H4 (cell line): ENCODE results near the gene TRIP10. TPM values are rescaled to one million over a fixed set of nuclear protein-coding genes. Genes with fewer than 3 reads are reported as not detected.

Experiments
- DNase-seq: peaks from one replicate; pipeline ENCODE4 v3.0.0-alpha.2; 2015; ENCODE audit warnings: low spot score
- total RNA-seq: library from RNA; depleted of rRNA; stranded (reverse); fragments of >200 nt; shearing (Covaris generic); gene quantifications from 2 replicates; pipeline ENCODE4 v1.2.3, GENCODE V29; 2014

The TRIP10 gene
- total RNA-seq, 1 experiment from 2014 or later: 29.5 TPM

- no peak for DNase-seq
Observed at GRCh38 chr19:6711078-6711361, 28.5 kb upstream of the TRIP10 start.

GRCh38 chr19:6711605-6712004 lies 27.9 kb upstream of the TRIP10 start:
- DNase-seq: no peak

GRCh38 chr19:6712231-6712630 lies 27.2 kb upstream of the TRIP10 start:
- DNase-seq: no peak

DNA sequence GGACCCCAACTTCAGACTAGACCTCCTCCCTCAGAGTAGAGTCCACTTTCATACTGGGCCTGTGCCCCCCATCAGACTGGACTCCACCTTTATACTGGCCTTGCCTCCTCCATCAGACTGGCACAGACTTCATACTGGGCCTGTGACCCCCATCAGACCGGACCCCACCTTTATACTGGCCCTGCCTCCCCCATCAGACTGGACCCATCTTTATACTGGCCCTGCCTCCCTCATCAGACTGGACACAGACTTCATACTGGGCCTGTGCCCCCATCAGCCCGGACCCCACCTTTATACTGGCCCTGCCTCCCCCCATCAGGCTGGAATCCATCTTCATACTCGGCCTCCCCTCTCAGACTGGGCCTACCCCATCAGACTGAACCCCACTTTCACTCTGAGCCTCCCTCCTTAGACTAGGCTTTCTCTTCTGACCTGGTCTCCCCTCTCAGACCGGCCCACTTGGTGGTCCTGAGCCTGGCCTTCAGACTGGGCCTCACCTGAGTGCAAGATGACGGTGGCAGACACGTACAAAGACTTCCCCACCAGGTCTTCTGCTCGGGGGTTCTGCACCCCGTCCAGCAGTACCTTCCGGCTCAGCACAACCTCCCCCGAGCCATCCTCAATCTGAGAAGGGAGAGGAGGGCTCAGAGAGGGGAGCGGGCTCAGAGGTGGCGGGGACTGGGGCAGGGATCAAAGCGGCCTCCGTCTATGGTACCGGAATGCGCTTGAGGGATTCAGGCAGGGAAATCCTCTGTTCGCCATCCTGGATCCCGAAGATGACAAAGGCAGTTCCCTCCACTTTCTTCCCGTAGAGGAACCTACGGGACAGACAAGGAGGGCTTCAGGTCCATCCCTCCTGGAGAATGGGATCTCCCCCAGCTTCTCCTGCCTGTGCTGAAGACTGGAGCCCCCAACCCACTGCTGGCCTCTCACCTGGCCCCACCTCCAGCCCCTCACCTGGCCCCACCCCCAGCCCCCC lies 26.5 kb upstream of the TRIP10 start:
- DNase-seq: no peak

DNA sequence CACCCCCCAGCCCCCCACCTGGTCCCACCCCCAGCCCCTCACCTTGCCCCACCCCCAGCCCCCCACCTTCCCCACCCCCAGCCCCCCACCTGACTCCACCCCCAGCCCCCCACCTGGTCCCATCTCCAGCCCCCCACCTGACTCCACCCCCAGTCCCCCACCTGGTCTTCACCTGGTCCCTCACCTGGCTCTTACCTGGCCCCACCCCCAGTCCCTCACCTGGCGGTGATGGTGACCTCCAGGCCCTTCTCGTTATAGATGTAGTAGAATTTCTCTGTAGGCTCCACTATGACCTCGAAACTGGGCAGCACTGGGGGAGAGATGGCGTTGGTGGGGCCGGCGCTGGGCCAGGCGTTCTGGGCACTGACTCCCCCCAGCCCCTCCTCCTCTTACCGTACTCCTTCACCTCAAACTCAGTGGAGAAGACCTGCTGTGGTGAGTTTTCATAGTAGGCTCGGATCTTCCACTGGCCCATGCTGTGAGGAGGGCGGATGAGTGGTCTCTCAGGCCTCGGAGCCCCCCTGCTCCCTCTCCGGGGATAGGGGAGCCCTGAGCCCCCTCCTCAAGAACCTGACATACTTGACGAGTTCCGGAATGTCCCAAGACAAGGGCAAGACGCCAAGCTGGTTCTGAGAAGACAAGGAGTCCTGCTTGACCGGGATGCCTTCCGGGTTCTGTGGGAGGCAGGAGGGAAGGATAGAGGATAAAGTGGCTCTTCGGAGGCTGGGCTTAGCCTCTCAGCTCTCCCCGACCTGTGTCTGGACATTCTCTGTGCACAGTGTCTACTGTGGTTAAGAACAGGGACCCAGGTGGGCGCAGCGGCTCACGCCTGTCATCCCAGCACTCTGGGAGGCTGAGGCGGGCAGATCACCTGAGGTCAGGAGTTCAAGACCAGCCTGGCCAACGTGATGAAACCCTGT lies 25.4 kb upstream of the TRIP10 start:
- no peak for DNase-seq

DNA sequence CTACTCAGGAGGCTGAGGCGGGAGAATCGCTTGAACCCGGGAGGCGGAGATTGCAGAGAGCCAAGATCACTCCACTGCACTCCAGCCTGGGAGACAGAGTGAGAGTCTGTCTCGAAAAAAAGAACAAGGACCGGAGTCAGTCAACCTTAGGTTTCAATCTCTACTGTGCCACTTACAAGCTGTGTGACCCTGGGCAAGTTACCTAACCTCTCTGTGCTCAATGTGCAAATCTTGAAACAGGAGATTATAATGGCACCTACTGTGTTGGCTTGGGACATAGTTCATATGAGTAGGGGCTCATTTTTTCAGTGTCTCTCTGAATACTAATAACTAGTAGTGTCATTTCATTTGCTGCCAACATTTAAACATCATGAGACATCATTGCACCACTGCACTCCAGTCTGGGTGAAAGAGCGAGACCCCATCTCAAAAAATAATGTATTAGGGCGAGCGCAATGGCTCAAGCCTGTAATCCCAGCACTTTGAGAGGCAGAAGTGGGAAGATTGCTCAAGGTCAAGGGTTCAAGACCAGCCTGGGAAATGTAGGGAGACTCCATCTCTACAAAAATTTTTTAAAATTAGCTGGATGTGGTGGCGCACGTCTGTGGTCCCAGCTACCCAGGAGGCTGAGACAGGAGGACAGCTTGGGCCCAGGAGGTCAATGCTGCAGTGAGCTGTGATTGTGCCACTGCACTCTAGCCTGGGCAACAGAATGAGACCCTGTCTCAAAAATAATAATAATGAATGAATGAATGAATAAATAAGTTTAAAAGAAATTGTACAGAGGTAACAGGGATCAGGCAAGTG lies 24.5 kb upstream of the TRIP10 start:
- no peak for DNase-seq

DNA sequence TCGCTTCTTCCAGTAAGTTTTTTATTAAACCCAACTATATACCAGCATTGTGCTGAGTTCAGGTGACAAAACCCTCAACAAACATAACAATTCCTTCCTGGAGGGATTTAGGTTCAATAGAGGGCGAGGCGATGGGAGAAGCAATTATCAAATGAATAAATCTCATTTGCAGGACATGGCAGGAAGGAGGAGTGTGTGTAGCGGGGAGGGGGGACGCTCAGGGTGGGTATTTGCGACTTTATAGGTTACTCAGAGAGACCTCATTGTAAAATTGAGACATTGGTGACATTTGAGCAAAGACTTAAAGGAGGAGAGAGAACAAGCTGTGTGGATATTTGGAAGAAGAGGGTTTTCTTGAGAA lies 22.9 kb upstream of the TRIP10 start:
- DNase-seq: no peak

DNA sequence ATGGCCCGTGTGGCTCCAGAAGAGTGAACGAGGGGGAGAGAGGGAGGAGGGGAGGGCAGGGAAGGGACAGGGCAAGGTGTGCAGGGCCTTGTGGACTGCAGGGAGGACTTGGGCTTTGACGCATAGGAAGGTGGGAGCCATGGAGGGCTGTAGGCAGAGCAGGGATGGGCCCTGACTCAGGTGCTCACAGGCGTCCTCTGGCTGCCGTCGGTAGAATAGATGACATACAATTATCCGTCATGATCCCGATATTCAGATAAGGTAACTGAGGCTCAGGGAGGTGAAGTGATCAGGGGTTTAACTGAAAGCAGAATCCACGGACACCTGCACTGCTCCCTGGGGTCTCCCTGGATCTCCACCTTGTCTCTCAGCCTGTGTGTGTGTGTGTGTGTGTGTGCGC lies 22.4 kb upstream of the TRIP10 start:
- no peak for DNase-seq

DNA sequence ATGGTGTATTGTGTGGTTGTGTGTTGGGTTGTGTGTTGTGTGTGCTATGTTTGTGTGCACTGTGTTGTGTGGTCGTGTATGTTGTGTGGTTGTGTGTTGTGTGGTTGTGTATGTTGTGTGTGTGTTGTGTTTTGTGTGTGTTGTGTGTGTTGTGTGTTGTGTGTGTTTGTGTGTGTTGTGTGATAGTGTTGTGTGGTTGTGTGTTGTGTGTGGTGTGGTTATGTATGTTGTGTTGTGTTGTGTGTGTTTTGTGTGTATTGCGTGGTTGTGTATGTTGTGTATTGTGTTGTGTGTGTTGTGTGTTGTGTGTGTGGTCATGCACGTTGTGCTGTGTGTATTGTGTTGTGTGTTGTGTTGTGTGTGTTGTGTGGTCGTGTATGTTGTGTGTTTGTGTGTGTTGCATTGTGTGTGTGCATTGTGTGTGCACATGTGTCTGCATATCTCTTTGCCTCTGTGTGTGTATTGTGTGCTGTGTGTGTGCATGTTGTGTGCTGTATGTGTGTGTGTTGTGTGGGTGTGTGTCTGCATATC lies 22.0 kb upstream of the TRIP10 start:
- DNase-seq: no peak

- no peak for DNase-seq
Observed at GRCh38 chr19:6718111-6718740, 21.3 kb upstream of the TRIP10 start.

DNA sequence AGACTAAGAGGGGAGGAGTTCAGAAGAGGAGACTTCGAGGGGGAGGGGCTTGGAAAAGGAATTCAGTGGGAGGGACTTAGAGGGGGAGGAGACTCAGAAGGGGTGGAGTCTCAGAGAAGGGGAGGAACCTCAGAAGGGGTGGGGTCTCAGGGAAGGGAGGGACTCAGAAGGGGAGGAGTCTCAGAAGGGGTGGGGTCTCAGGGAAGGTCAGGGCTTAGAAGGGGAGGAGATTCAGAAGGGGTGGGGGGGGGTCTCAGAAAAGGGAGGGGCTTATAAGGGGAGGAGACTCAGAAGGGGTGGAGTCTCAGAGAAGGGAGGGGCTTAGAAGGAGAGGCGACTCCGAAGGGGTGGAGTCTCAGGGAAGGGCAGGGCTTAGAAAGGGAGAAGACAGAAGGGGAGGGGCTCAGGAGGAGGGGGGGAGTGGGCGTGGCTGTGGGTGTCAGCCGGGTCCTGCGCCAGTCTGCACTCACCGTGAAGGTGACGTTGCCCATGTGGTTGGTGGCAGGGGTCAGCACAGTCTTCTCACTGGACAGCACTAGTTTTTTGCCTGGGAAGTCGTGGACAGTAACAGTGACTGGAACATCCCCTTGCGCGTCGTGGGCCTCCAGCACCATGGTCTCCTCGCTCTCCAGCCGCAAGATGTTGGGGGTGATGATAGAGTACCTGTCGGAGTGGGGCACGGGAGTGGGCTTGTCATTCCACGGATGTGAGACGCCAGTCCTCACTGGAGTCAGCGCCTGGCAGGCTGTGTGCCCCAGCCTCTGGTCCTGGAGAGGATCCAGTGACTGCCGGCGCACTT lies 20.5 kb upstream of the TRIP10 start:
- no peak for DNase-seq

DNA sequence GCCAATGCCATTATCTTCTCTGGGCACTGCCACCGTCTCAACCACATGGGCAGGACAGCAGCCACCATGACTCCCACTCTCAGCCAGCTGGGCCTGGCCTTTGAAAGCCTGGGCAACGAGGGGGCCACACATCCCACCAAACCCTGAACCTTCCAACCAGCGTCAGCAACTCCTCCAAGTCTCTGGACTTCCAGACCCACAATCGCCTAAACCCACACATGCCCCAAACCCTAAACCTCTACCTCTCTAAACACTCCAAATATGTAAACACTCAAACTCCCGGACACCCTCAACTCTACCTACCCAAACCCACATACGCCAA lies 20.0 kb upstream of the TRIP10 start:
- no peak for DNase-seq

GRCh38 chr19:6719992-6720368 lies 19.5 kb upstream of the TRIP10 start:
- DNase-seq: no peak

DNA sequence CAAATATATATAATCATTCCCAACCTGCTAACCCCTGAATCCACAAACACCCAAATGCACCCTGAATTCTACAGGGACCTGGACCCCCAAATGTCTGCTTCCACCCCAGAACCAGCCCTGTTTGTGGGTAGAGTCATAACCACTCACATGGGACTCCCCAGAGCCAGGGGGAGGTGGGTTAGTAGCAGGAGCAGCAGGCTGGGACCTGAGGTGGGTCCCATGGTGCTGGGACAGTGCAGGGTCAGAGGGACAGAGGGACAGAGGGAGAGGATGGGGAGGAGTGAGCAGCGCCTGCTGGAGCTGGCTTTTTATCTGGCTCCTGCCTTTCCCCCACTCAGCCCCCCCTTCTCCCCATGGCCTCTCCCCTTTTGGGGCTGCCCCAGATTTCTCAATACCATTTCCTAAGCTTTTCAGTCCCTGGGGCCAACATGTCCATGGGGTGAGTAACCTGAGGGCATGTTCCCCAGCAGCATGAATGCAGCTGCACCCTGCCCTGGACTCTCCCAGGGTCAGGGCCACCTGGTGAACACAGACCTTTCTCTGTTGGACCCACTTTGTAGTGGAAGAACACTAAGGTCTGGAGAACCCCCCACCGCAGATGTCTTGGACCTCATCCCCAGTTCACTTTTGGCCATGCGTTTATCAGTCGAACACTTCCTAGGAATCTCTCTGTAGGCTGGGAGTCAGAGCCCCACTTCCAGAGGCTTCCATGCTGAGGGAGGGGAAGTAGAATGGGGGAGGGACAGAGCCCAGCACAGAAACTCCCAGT lies 18.9 kb upstream of the TRIP10 start, which contains the start of gene C3:
Gene C3 (minus strand): TSS at position 282 of the 769 bp plus-strand sequence. CDS start 61 bp downstream, at position 221.
- peak; percentile 40 for DNase-seq

DNA sequence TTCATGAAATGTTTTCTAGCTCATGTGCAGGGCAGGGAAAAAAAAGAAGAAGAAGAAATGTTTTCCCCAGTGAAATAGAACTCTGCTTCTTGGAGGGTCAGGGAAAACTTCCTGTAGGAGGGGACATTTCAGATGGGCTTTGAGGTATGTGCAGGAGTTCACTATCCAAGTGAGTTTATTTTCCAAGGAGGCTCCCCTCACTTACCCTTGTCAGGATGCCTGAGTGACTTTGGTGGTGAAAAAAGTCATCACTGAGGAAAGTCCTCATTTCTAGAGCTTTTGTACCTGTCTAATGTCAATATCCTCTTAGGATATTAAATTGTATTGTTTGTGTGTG lies 18.4 kb upstream of the TRIP10 start:
- no peak for DNase-seq

GRCh38 chr19:6721773-6722172 lies 17.7 kb upstream of the TRIP10 start:
- DNase-seq: no peak

- peak; percentile 77 for DNase-seq
Observed at GRCh38 chr19:6723108-6723618, 16.3 kb upstream of the TRIP10 start.

- no peak for DNase-seq
Observed at GRCh38 chr19:6723738-6724137, 15.7 kb upstream of the TRIP10 start.

DNA sequence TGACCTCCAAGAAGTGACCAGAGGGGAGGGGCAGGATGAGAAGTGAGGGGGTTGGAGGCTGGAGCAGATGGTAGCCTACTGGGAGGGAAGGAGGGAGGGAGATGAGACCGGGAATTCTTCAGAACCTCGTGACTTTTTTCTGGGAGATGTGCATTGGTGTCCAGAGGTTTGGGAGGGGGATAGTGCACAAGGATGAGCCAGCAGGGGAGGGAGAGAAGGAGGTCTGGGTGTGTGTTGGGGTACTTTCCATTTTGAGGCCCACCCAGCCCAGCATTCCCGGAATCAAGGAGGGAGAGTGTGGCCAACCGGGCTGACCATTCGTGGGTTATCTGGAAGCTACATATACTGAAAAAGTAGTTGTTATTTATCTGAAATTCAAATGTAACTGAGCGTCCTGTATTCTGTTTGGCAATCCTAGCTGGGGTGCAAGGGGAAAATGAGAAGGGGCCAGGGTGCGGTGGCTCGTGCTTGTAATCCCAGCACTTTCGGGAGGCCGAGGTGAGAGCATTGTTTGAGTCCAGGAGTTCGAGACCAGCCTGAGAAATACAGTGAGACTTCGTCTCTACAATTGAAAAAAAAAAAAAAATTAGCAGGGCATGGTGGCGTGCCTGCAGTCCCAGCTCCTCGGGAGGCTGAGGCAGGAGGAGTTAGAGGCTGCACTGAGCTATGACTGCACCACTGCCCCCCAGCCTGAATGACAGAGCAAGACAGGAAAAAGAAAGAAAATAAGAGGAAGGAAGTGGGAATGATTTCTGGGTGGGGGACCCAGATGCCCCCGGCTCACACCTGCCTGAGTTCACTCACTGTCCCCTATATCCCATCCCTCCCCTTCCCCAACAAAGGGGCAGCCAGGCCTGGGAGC lies 14.6 kb upstream of the TRIP10 start:
- DNase-seq: no peak
